Aorta (tissue), 5 donors: ENCODE data around the gene PSMC3IP. TPM values are rescaled to one million over a fixed set of nuclear protein-coding genes. Genes with fewer than 3 reads are reported as not detected.
"Not testable (repeated sequence)": the region's sequence is repeated elsewhere in the genome, so short reads cannot be mapped to it uniquely, and the experiment has no call there.

Experiments used
- ATAC-seq: fragments of 200-7000 bp; cut with Tn5 transposase; one replicate; pipeline ENCODE4 v1.9.1; 2022; ENCODE audit warnings: moderate library complexity; ENCODE audit not compliant: low FRiP score
- DNase-seq, 2 donors: peaks; one replicate each; pipeline ENCODE4 v3.0.0-alpha.2; 2020
- H3K27ac ChIP-seq, 2 donors: one replicate each; pipeline ENCODE4 v1.5.1; 2013; ENCODE audit warnings: low read length in 2 of 2, mild to moderate bottlenecking in 2 of 2, moderate library complexity in 2 of 2, control low read depth in 1 of 2, inconsistent platforms in 1 of 2, low read depth in 1 of 2
- H3K27me3 ChIP-seq, 2 donors: one replicate each; pipeline ENCODE4 v1.6.1; 2013; ENCODE audit warnings: control low read depth in 1 of 2, low read length in 1 of 2, mild to moderate bottlenecking in 1 of 2, moderate library complexity in 1 of 2; ENCODE audit not compliant: insufficient read depth in 2 of 2, control insufficient read depth in 1 of 2
- H3K36me3 ChIP-seq, 2 donors: one replicate each; pipeline ENCODE4 v1.6.1; 2013; ENCODE audit warnings: control low read depth in 1 of 2, low read length in 1 of 2, mild to moderate bottlenecking in 1 of 2; ENCODE audit not compliant: insufficient read depth in 2 of 2, control insufficient read depth in 1 of 2
- H3K4me1 ChIP-seq, 2 donors: one replicate each; pipeline ENCODE4 v1.6.1; 2013; ENCODE audit warnings: low read length in 2 of 2, control low read depth in 1 of 2, mild to moderate bottlenecking in 1 of 2, moderate library complexity in 1 of 2; ENCODE audit not compliant: insufficient read depth in 2 of 2, control insufficient read depth in 1 of 2
- H3K4me3 ChIP-seq, 2 donors: one replicate each; pipeline ENCODE4 v1.5.1; 2013; ENCODE audit warnings: low read length in 2 of 2, control low read depth in 1 of 2, mild to moderate bottlenecking in 1 of 2
- H3K9me3 ChIP-seq: one replicate; pipeline ENCODE4 v1.6.1; 2013; ENCODE audit warnings: mild to moderate bottlenecking, low read length; ENCODE audit not compliant: control insufficient read depth
- WGBS, 2 donors: extraction: QIAGEN DNeasy Blood & Tissue Kit; methylation state at CpG; one replicate each; pipeline ENCODE4 v1.1.7; 2013; 5-methylcytosine and 5-hydroxymethylcytosine counted together
- intact Hi-C, 2 donors: fragments of 100-400 bp; cut with DNase I; formaldehyde crosslinking; loops; one replicate each; pipeline versions ENCODE4 v1.14.2 to v1.15.0; 2022
- polyA plus RNA-seq, 2 donors: library from polyadenylated mRNA; stranded (reverse); fragments of 200-250 nt; gene quantifications; one replicate each; pipeline ENCODE4 v1.2.3, GENCODE V29; 2013
- total RNA-seq, 2 donors: library from RNA; stranded (reverse); fragmentation: NEBNext Ultra II Directional; extraction: Animal tissue kit (Norgen Biotek cat#: 25700); gene quantifications; one replicate each; pipeline ENCODE4 v1.2.1, GENCODE V29; 2021
- donor health status: healthy with polysubstance abuse.
- donor health status: Bipolar disorder and iron deficiency.
- donor health status: DM: no; HTN: no; CAD: no.
- donor health status: DM: no; HTN: no; CAD: no.
- donor health status: DM: yes; HTN: yes; CAD: no.

Gene PSMC3IP
- total and polyA plus RNA-seq, 4 donors: 3.8 to 14.4 (median 4.6) TPM

- DNase-seq (no peak), ATAC-seq (no peak)
- no peaks in the 10 kb centered on the region for H3K36me3 ChIP-seq
- no peak overlapping the region for H3K4me3 ChIP-seq
- no peaks in the 10 kb centered on the region for H3K9me3 ChIP-seq
- intact Hi-C loops: loop anchor here (5.0 kb wide), 2 partner anchors 45 to 50 kb away; partner anchors contain the start of gene TUBG2 (in 1 of the 2)
- no peak overlapping the region for H3K27ac ChIP-seq
- H3K27me3 ChIP-seq: no peaks in the 10 kb centered on the region
- 92 to 95% methylated on average over 4 of the region's 4 CpGs for WGBS, 2 donors
- no peaks in the 10 kb centered on the region for H3K4me1 ChIP-seq
Observed at GRCh38 chr17:42612013-42612412, 34.5 kb upstream of the PSMC3IP start.

GRCh38 chr17:42609814-42610801 is 32.6 kb upstream of the PSMC3IP start:
- ATAC-seq (peak; percentile 52), DNase-seq (peak; percentile 58 to 85)
- intact Hi-C loops: loop anchor here (2.0 to 5.0 kb wide), 4 partner anchors 47 to 72 kb away; partner anchors contain the start of genes CCR10 (in 1 of the 2), CNTNAP1 (in 1 of the 2) and TUBG2 (in 1 of the 2)
- not testable (repeated sequence) for H3K27me3 ChIP-seq, H3K9me3 ChIP-seq, H3K4me1 ChIP-seq, H3K36me3 ChIP-seq
- WGBS, 2 donors: 6% methylated on average over 34 to 35 of the region's 42 CpGs
- Histone ChIP-seq H3K27ac (peak overlapping the region in 1 of 2 donors; percentile 25), H3K4me3 (peak overlapping the region; percentile 80 to 82)

- 0 to 1% methylated on average over 60 to 66 of the region's 66 CpGs for WGBS, 2 donors
- ATAC-seq: peak; percentile 99
- DNase-seq: peak; percentile 99 to 100
- H3K4me3 ChIP-seq: peak within 1 kb of the TSS; percentile 82 to 97
- H3K36me3 ChIP-seq: peaks cover 0 to under 1% of the 10 kb centered on the region in 2 donors
- H3K27ac ChIP-seq: peak within 1 kb of the TSS; percentile 5 to 64
- intact Hi-C loops: loop anchor here (2.0 to 5.0 kb wide), 2 partner anchors 70 to 73 kb away; partner anchors contain the start of genes CCR10 (in 1 of the 2) and CNTNAP1 (in 1 of the 2)
- H3K9me3 ChIP-seq: no peaks in the 10 kb centered on the region
- H3K4me1 ChIP-seq: no peaks in the 10 kb centered on the region
- no peaks in the 10 kb centered on the region for H3K27me3 ChIP-seq
Observed at GRCh38 chr17:42609182-42609813, 31.8 kb upstream of the PSMC3IP start, which contains the start of the genes RETREG3 and TUBG1. Gene RETREG3, minus strand, starts transcription at chr17:42609374. Its CDS starts 50 bp downstream, at chr17:42609324. Gene TUBG1, plus strand, starts transcription at chr17:42609683. Its CDS starts 55 bp downstream, at chr17:42609738.

- intact Hi-C loops: loop anchor here (2.0 to 5.0 kb wide), 2 partner anchors 70 to 74 kb away; partner anchors contain the start of genes CCR10 (in 1 of the 2) and CNTNAP1 (in 1 of the 2)
- Histone ChIP-seq H3K27ac (peak overlapping the region; percentile 5 to 64), H3K9me3 (no peaks in the 10 kb centered on the region), H3K4me1 (peaks cover 0 to 1% of the 10 kb centered on the region in 2 donors), H3K4me3 (peak overlapping the region; percentile 64 to 97), H3K36me3 (peaks cover 0 to 2% of the 10 kb centered on the region in 2 donors), H3K27me3 (no peaks in the 10 kb centered on the region)
- DNase-seq: peak in 1 of 2 donors; percentile 51
- ATAC-seq: peak; percentile 80
- WGBS, 2 donors: 0% methylated on average over 30 of the region's 30 CpGs
Observed at GRCh38 chr17:42608305-42609181, 31.0 kb upstream of the PSMC3IP start.

GRCh38 chr17:42607769-42608168 is 30.2 kb upstream of the PSMC3IP start:
- intact Hi-C loops: loop anchor here (2.0 to 5.0 kb wide), 2 partner anchors 71 to 75 kb away; partner anchors contain the start of genes CCR10 (in 1 of the 2) and CNTNAP1 (in 1 of the 2)
- H3K36me3 ChIP-seq: peaks cover 0 to 2% of the 10 kb centered on the region in 2 donors
- DNase-seq: no peak
- H3K9me3 ChIP-seq: no peaks in the 10 kb centered on the region
- H3K27me3 ChIP-seq: no peaks in the 10 kb centered on the region
- H3K4me1 ChIP-seq: peaks cover 0 to 1% of the 10 kb centered on the region in 2 donors
- H3K27ac ChIP-seq: no peak overlapping the region
- peak overlapping the region; percentile 64 to 97 for H3K4me3 ChIP-seq
- WGBS, 2 donors: 15% methylated on average over 3 of the region's 3 CpGs
- no peak for ATAC-seq

GRCh38 chr17:42603318-42603717 is 25.8 kb upstream of the PSMC3IP start:
- Histone ChIP-seq H3K4me1 (peaks cover 0 to 1% of the 10 kb centered on the region in 2 donors), H3K36me3 (peaks cover 0 to 2% of the 10 kb centered on the region in 2 donors), H3K27me3 (no peaks in the 10 kb centered on the region), H3K27ac (no peak overlapping the region), H3K4me3 (no peak overlapping the region), H3K9me3 (no peaks in the 10 kb centered on the region)
- WGBS, 2 donors: 92 to 93% methylated on average over 7 of the region's 7 CpGs
- no peak for ATAC-seq
- intact Hi-C loops: no loop called here
- DNase-seq: no peak

- Histone ChIP-seq H3K27ac (no peak overlapping the region), H3K36me3 (no peaks in the 10 kb centered on the region), H3K4me3 (no peak overlapping the region), H3K27me3 (no peaks in the 10 kb centered on the region), H3K4me1 (no peaks in the 10 kb centered on the region), H3K9me3 (no peaks in the 10 kb centered on the region)
- intact Hi-C loops: no loop called here
- DNase-seq (no peak), ATAC-seq (no peak)
- 2 to 3% methylated on average over 2 of the region's 2 CpGs for WGBS, 2 donors
Observed at GRCh38 chr17:42598905-42599304, 21.4 kb upstream of the PSMC3IP start.
